OCI-LY1 (cell line): Measurements from ENCODE around the gene BABAM2.

Experiments used
- CTCF ChIP-seq: fragments of 200-600 bp; sonication (generic), shearing (Covaris generic); IDR thresholded peaks from 2 replicates; pipeline ENCODE4 v1.5.1; 2017; ENCODE audit warnings: mild to moderate bottlenecking, antibody characterized with exemption, low read length, moderate library complexity, mixed read lengths
- EZH2 ChIP-seq: fragments of 200-600 bp; sonication (generic), shearing (Covaris generic); IDR thresholded peaks from 2 replicates; pipeline ENCODE4 v1.8.0; 2017; ENCODE audit warnings: borderline replicate concordance, mixed run types, mild to moderate bottlenecking, antibody characterized with exemption, low read length, moderate library complexity, mixed read lengths

- TF ChIP-seq CTCF, result no peak
- no peak for TF ChIP-seq EZH2
These were observed 262.2 kb downstream of the BABAM2 start for GRCh38 chr2:28152585-28153280.
